GM21619 (cell line): ENCODE data around the gene CEL.
"Not testable (repeated sequence)": the region's sequence is repeated elsewhere in the genome, so short reads cannot be mapped to it uniquely, and the experiment has no call there.

Experiments used
- ATAC-seq: cut with Tn5 transposase; IDR thresholded peaks from one replicate; pipeline ENCODE4 v1.9.1; 2021; ENCODE audit not compliant: unreplicated experiment

Gene CEL

GRCh38 chr9:133080786-133081779, 19.3 kb downstream of the CEL start:
- ATAC-seq, result not testable (repeated sequence)

- not testable (repeated sequence) for ATAC-seq
These were observed 20.3 kb downstream of the CEL start for GRCh38 chr9:133081957-133082644.

DNA sequence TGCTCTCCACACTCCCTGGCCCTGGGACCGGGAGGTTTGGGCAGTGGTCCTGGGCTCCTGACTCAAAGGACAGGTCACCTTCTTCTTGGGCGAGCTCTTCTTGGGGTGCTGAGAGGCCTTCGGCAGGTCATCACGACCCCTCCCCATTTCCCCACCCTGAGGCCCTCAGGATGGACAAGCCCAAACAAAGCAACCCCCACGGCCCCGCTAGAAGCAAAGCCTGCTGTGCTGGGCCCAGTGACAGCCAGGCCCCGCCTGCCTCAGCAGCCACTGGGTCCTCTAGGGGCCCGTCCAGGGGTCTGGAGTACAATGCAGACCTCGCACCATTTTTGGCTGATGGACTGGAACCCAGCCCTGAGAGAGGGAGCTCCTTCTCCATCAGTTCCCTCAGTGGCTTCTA, 21.9 kb downstream of the CEL start:
- not testable (repeated sequence) for ATAC-seq

DNA sequence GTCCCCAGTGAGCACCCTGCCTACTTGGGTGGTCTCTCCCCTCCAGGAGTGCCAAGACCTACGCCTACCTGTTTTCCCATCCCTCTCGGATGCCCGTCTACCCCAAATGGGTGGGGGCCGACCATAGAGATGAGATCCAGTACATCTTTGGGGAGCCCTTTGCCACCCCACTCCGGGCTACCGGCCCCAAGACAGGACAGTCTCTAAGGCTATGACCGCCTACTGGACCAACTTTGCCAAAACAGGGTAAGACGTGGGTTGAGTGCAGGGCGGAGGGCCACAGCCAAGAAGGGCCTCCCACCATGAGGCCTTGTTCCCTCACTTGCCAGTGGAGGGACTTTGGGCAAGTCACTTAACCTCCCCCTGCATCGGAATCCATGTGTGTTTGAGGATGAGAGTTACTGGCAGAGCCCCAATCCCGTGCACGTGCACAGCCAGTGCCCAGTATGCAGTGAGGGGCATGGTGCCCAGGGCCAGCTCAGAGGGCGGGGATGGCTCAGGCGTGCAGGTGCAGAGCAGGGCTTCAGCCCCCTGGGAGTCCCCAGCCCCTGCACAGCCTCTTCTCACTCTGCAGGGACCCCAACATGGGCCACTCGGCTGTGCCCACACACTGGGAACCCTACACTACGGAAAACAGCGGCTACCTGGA, 24.6 kb downstream of the CEL start:
- ATAC-seq, result not testable (repeated sequence)

GRCh38 chr9:133086894-133087293, 25.1 kb downstream of the CEL start:
- no peak for ATAC-seq

DNA sequence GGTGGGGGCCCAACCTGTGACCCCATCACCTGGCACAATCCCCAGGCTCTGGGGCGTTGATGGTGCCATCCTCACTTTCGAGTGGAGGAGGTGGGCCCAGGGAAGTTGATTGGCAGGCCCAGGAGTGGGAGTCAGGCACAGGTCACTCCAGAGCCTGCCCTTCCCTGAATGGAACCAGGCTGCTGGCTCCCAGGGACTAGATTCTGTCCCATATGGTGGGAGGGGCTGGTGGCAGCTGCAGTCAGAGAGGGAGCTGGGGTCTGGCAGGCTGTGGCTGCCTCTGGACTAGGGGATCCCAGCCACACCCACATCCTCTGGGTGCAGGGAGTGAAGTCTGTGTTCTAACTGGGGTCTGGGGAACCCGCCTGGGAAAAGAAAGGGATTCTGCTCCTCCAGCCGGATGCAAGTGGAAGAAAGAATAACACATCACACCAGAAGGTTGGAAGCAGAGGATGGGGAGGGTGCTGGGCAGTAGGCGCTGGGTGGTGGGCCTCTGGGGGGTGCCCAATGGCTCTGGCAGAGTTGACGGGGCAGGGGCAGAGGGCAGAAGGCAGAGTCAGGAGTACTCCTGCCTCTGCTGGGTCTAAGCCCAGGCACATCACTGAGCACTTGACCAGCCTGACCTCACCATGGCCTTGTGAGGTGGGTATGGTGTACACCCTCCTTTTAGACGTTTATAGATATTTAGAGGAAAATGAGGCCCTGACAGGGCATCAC, 25.8 kb downstream of the CEL start:
- no peak for ATAC-seq

- ATAC-seq, result no peak
These were observed 26.5 kb downstream of the CEL start for GRCh38 chr9:133088146-133088750.

GRCh38 chr9:133088756-133089155, 27.0 kb downstream of the CEL start:
- ATAC-seq, result no peak

DNA sequence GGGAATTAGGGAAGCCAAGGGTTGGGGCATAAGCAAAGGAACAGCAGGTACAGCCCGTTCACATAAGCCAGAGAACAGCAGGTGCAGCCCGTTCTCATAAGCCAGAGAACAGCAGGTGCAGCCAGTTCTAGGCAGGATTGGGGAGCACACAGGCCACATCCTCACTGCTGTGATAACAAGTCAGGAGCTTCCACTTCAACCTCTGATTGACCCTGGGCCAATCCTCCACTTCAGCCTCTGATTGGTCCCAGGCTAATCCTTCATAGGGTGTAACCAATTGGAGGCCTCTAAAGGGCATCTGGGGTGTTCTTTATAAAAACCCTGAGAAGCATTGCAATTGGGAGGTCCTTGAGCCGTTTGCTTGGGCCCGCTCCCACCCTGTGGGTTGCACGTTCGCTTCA, 27.5 kb downstream of the CEL start:
- no peak for ATAC-seq

DNA sequence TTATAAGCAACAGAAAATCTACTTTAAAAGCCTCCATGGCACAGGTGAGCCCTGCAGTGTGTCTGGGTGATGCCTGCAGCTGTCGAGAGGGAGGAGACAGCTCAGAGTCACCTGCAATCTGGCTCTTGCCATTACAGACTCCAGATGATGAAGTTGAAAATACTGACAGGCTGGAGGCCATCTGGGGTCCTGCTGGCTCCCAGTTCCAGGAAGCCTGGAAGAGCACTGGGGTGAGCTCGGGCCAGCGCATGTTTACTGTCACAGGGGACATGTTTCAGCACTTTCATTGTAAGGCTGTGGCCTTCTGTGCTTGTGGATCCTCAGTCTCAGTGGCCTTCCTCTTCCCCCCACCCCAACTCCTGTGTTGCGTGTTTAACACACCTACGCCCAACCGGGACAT, 28.4 kb downstream of the CEL start:
- no peak for ATAC-seq

GRCh38 chr9:133090752-133091385, 29.1 kb downstream of the CEL start:
- no peak for ATAC-seq

GRCh38 chr9:133094351-133094750, 32.6 kb downstream of the CEL start:
- ATAC-seq, result not testable (repeated sequence)

- ATAC-seq, result no peak
These were observed 33.1 kb downstream of the CEL start for GRCh38 chr9:133094842-133095393.

DNA sequence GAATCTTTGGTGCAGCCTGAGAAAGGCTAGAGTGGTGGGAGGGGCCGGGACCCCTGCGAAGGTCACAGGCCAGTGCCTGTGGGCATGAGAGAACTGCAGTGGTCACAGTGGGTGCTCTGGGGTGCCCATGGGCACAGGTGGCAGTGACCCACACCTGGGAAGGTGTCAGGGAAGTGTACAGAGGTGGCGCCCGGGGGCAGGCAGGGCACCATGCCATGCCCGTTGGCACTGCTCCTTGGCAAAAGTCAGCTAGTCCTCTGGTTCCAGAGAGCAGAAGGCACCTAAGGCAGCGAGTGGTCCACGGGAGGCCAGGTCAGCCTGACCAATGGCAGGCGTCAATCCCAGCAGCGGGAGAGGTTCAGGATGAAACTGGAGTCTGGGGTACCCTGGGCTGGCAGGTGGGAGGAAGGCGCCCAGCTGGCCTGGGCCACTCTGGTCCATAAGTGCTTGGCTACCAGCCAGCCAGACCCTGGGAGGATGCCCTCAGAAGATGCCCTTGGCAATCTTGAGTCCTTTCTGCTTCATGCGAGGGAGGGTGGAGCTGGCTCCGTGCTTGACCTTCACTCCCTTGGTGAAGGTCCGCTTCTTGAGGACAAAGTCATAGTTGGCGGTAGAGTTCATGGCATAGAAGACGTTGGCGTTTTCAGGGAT, 36.4 kb downstream of the CEL start:
- no peak for ATAC-seq

DNA sequence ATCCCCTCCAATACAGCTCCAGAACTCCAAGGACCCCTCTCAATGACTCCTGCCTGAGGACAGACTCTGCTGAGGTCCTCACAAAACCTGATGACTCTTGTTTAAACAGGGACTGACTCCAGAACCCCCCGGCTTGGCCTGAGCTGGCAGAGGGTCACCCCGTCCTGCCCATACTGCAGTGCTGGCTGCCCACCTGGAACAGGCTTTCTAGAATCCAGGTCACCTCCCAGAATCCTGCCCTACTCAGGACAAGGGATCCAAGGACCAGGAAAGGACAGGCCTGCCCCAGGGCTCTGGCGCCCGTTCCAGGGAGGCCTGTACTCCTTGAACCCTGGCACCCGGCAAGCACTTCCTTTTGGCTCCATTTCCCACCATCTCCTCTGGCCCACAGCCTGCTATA, 37.1 kb downstream of the CEL start:
- no peak for ATAC-seq

- ATAC-seq, result no peak
These were observed 38.1 kb downstream of the CEL start for GRCh38 chr9:133099726-133100505.

GRCh38 chr9:133100506-133101355, 39.0 kb downstream of the CEL start:
- ATAC-seq, result no peak
